Measurements from ENCODE around the gene HP.
"Not testable (repeated sequence)": the region's sequence is repeated elsewhere in the genome, so short reads cannot be mapped to it uniquely, and the experiment has no call there.

HP gene

DNA sequence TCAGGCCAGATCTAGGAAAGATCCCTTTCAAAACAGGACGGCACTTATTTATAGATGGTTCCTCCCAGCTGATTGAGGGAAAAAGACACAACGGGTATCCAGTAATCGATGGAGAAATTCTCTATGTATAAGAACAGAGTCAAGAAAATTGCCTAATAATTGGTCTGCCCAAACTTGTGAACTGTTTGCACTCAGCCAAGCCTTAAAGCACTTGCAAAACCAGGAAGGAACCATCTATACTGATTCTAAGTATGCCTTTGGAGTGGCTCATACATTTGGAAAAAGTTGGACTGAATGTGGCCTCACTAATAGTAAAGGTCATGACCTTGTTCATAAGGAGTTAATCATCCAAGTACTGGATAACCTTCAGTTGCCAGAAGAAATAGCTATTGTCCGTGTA is 14.6 kb downstream of the HP start:
- H3K27me3 ChIP-seq (ENCODE audit: low read depth, low read length) = no peaks in the 10 kb centered on the region
- H3K27ac ChIP-seq (ENCODE audit: low read length) = no peak overlapping the region
- no peak overlapping the region for H3K4me3 ChIP-seq (ENCODE audit: low read depth in 1 of 2, low read length in 2 of 2)
- no peaks in the 10 kb centered on the region for H3K9me3 ChIP-seq (ENCODE audit: control insufficient read depth in 1 of 2, low read length in 2 of 2)
- peaks cover 0 to 8% of the 10 kb centered on the region in 2 donors for H3K4me1 ChIP-seq (ENCODE audit: control insufficient read depth in 1 of 2, insufficient read depth in 2 of 2, low read length in 2 of 2)
- no peaks in the 10 kb centered on the region for H3K36me3 ChIP-seq (ENCODE audit: control insufficient read depth in 1 of 2, insufficient read depth in 2 of 2, low read length in 2 of 2)

DNA sequence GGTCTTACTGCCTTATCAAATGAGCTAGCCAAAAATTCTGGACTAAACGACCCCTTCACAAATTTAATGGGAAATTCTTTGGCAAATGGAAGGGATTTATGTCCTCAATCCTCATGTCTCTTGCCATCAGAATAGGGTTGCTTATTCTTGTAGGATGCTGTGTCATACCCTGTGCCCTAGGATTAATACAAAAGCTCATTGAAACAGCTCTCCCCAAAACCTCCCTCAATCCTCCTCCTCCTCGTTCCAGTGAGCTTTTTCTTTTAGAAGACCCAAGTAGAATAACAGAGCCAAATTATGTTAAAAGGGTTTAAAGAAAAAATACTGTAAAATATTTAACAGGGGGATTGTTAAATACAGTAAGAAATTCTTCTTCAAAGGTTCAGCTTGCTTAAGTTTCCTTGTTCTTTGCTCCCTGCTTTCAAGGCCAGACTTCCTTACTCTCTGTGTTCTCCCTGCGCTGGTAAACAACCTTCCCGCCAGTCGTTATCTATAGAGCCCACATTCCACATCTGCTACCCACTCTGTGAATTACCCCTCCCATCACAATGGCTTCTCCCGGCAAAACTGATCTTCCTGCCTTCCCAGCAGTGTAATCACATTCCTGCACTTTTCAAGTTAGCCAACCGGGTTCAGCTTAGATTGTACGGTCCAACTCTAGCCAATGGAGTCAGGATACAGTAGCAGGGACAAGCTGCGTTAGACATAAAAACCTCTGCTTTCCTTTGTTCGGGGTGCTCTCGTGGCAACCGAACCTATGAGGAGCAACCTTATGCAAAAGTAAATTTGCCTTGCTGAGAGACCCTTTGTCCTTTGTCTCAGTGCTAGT is 18.4 kb downstream of the HP start:
- Histone ChIP-seq H3K4me1 (ENCODE audit: control insufficient read depth in 1 of 2, insufficient read depth in 2 of 2, low read length in 2 of 2) (peaks cover 0 to 12% of the 10 kb centered on the region in 2 donors), H3K4me3 (ENCODE audit: low read depth in 1 of 2, low read length in 2 of 2) (no peak overlapping the region)

DNA sequence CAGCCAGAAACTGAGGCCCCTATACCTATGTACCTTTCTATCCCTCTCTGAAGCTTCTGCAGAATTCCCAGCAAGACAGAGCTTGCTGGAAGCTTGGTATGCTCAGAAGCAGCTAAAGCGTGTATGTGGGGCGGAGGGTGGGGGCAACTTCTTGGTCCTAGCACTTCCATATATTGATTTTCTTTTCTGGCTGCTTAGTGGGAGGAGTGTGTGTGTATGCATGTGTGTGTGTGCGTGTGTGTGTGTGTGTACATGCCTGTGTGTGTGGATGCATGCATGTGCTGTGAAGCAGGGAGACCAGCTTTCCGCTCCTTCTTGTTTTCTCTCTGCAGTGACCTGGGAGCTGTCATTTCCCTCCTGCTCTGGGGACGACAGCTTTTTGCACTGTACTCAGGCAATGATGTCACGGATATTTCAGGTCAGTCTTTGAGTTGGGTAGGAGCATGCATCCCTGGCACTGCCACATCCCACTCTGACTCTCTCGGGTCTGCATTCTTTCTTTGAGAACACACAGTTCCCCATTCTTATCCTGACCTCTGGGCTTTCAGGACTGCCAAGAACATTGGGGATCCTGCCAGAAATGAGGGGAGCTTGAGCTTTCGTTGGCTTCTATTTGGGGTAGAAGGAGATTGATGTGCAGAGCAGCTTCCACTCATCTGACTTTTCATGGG is 19.4 kb downstream of the HP start:
- no peak overlapping the region for H3K4me3 ChIP-seq (ENCODE audit: low read depth in 1 of 2, low read length in 2 of 2)
- H3K27ac ChIP-seq (ENCODE audit: low read length) = no peak overlapping the region

More for the DNA sequence above, 18.4 kb downstream of the HP start:
- Histone ChIP-seq H3K36me3 (ENCODE audit: control insufficient read depth in 1 of 2, insufficient read depth in 2 of 2, low read length in 2 of 2) (no peaks in the 10 kb centered on the region), H3K9me3 (ENCODE audit: control insufficient read depth in 1 of 2, low read length in 2 of 2) (no peaks in the 10 kb centered on the region), H3K27ac (ENCODE audit: low read length) (no peak overlapping the region), H3K27me3 (ENCODE audit: low read depth, low read length) (no peaks in the 10 kb centered on the region)

DNA sequence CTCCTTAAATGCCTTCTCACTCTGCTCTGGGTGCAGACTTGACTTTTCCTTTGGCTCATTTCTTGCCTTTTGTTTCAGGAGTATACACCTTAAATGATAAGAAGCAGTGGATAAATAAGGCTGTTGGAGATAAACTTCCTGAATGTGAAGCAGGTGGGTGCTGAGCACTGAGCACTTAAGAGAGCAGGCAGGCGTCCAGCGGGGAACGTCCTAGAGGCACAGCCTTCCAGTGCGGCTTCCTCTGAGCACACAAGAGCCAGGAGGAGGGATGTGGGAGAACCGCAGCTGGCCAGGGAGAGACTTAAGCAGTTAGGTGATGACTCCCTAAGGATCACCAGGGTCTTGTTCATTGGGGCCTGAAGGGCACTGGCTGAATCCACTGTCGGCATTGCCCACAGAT is 20.8 kb downstream of the HP start:
- H3K27ac ChIP-seq (ENCODE audit: low read length); H3K36me3 ChIP-seq (ENCODE audit: control insufficient read depth in 1 of 2, insufficient read depth in 2 of 2, low read length in 2 of 2): not testable (repeated sequence)

More for the DNA sequence above, 19.4 kb downstream of the HP start:
- Histone ChIP-seq H3K27me3 (ENCODE audit: low read depth, low read length) (no peaks in the 10 kb centered on the region), H3K9me3 (ENCODE audit: control insufficient read depth in 1 of 2, low read length in 2 of 2) (no peaks in the 10 kb centered on the region), H3K36me3 (ENCODE audit: control insufficient read depth in 1 of 2, insufficient read depth in 2 of 2, low read length in 2 of 2) (no peaks in the 10 kb centered on the region), H3K4me1 (ENCODE audit: control insufficient read depth in 1 of 2, insufficient read depth in 2 of 2, low read length in 2 of 2) (peaks cover 0 to 12% of the 10 kb centered on the region in 2 donors)

DNA sequence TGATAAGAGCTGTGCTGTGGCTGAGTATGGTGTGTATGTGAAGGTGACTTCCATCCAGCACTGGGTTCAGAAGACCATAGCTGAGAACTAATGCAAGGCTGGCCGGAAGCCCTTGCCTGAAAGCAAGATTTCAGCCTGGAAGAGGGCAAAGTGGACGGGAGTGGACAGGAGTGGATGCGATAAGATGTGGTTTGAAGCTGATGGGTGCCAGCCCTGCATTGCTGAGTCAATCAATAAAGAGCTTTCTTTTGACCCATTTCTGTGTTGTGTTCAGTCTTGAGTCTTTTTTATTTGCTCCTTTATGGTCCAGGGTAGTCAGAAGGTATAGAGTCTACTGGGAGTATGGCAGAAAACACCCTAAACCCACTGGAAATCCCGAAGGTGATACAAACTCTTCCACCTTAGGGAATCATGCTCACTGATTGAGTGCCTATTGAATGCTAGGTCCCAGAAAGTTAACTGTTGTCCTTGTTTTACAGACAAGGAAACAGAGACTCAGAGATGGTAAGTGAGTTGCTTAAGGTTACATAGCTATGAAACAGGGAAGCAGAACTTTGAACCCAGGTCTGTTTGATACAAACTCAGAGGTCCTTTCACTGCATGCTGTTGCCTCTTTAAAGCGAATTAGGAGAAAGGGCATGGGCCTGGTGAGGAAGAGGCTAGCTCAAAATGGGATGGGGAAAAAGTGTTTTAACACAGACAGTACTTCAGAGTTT is 22.8 kb downstream of the HP start:
- not testable (repeated sequence) for H3K27me3 ChIP-seq (ENCODE audit: low read depth, low read length); H3K36me3 ChIP-seq (ENCODE audit: control insufficient read depth in 1 of 2, insufficient read depth in 2 of 2, low read length in 2 of 2); H3K27ac ChIP-seq (ENCODE audit: low read length); H3K9me3 ChIP-seq (ENCODE audit: control insufficient read depth in 1 of 2, low read length in 2 of 2); H3K4me3 ChIP-seq (ENCODE audit: low read depth in 1 of 2, low read length in 2 of 2)
- peaks cover 0 to 12% of the 10 kb centered on the region in 2 donors for H3K4me1 ChIP-seq (ENCODE audit: control insufficient read depth in 1 of 2, insufficient read depth in 2 of 2, low read length in 2 of 2)

More for the DNA sequence above, 20.8 kb downstream of the HP start:
- H3K27me3 ChIP-seq (ENCODE audit: low read depth, low read length); H3K4me3 ChIP-seq (ENCODE audit: low read depth in 1 of 2, low read length in 2 of 2); H3K9me3 ChIP-seq (ENCODE audit: control insufficient read depth in 1 of 2, low read length in 2 of 2): not testable (repeated sequence)
- H3K4me1 ChIP-seq (ENCODE audit: control insufficient read depth in 1 of 2, insufficient read depth in 2 of 2, low read length in 2 of 2) = peaks cover 0 to 12% of the 10 kb centered on the region in 2 donors

DNA sequence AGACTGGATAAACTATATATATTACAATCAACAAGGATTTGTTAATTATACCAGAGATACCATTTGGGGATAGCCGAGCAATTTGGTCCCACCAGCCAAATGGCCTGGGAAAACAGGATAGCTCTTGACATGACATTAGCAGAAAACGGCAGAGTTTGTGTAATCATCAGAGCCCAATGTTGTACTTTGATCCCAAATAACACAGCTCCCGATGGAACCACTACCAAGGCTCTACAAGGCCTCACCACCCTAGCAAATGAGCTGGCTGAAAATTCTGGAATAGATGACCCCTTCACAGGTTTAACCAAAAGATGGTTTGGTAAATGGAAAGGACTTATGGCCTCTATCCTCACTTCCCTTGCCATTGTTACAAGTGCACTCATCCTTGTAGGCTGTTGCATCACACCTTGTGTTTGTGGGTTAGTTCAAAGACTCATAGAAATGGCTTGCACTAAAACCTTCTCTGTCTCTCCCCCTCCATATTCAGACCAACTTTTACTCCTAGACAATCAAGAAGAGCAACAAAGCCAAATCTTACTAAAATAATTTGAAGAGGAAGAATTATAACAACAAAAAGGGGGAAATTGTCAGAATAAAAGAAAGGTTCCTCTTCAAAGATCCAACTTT is 29.6 kb downstream of the HP start:
- H3K27ac ChIP-seq (ENCODE audit: low read length) = no peak overlapping the region
- H3K36me3 ChIP-seq (ENCODE audit: control insufficient read depth in 1 of 2, insufficient read depth in 2 of 2, low read length in 2 of 2) = peaks cover 28 to 44% of the 10 kb centered on the region in 2 donors

DNA sequence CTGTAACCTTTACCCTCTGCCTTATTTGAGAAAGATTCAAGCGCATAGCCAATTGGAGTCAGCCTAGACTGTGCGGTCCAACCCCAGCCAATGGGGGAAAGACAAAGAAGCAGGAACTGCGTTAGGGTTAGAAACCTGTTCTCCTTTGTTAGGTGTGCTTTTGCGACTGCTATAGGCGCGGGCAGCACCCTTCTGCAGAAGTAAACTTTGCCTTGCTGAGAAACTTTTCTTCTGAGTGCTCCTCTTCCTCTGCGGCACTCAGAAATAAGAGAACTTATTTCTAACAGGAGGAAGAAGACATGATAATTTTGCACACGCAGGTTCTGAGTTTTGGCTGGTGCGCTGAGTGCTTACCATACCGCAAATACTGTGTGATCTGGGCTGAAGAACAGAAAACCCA is 30.1 kb downstream of the HP start:
- H3K27me3 ChIP-seq (ENCODE audit: low read depth, low read length) = no peaks in the 10 kb centered on the region
- peaks cover 34 to 49% of the 10 kb centered on the region in 2 donors for H3K36me3 ChIP-seq (ENCODE audit: control insufficient read depth in 1 of 2, insufficient read depth in 2 of 2, low read length in 2 of 2)
- no peak overlapping the region for H3K4me3 ChIP-seq (ENCODE audit: low read depth in 1 of 2, low read length in 2 of 2)
- H3K27ac ChIP-seq (ENCODE audit: low read length) = no peak overlapping the region
- H3K9me3 ChIP-seq (ENCODE audit: control insufficient read depth in 1 of 2, low read length in 2 of 2) = no peaks in the 10 kb centered on the region
- no peaks in the 10 kb centered on the region for H3K4me1 ChIP-seq (ENCODE audit: control insufficient read depth in 1 of 2, insufficient read depth in 2 of 2, low read length in 2 of 2)

More for the DNA sequence above, 29.6 kb downstream of the HP start:
- Histone ChIP-seq H3K27me3 (ENCODE audit: low read depth, low read length) (no peaks in the 10 kb centered on the region), H3K9me3 (ENCODE audit: control insufficient read depth in 1 of 2, low read length in 2 of 2) (no peaks in the 10 kb centered on the region), H3K4me1 (ENCODE audit: control insufficient read depth in 1 of 2, insufficient read depth in 2 of 2, low read length in 2 of 2) (no peaks in the 10 kb centered on the region), H3K4me3 (ENCODE audit: low read depth in 1 of 2, low read length in 2 of 2) (no peak overlapping the region)

DNA sequence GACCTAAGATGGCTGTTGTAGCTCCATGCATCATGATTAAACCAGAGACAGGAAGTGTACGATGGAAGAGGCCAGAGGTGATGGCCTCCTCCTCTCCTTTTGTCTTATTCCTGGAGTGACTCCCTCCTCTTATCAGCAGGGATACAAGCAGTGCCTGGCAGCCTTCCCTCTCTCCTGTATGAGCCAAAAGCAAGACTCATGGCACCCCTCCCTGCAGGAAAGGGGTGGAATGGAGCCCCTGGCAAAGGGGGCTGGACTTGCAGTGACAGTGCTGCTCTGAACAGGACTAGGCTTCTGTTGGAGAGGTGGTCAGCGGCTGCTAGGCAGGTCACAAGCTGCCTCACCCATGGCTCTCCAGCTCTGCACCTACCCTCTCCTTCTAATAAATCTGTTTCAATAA is 30.7 kb downstream of the HP start:
- Histone ChIP-seq H3K4me3 (ENCODE audit: low read depth in 1 of 2, low read length in 2 of 2) (no peak overlapping the region), H3K36me3 (ENCODE audit: control insufficient read depth in 1 of 2, insufficient read depth in 2 of 2, low read length in 2 of 2) (peaks cover 39 to 55% of the 10 kb centered on the region in 2 donors)

DNA sequence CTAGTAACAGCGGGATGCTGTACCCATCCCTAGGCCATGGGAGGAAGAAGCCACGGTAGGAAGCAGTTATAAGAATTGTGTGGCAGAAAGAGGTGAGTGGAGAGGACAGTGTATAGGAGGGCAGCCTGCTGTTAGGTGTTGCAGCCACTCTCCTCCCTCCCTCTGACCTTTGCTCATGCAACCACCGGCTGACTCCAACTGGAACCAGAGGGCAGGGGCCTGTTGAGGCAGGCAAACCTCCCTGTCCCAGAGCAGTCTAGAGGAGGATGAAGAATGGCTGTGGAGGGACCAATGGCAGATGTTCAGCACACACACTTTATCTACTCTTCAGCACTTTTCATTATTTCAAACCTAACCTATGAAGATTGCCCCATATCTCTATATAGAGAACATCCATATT is 36.9 kb downstream of the HP start:
- Histone ChIP-seq H3K4me1 (ENCODE audit: control insufficient read depth in 1 of 2, insufficient read depth in 2 of 2, low read length in 2 of 2) (peaks cover 15 to 37% of the 10 kb centered on the region in 2 donors), H3K27me3 (ENCODE audit: low read depth, low read length) (no peaks in the 10 kb centered on the region), H3K27ac (ENCODE audit: low read length) (no peak overlapping the region), H3K9me3 (ENCODE audit: control insufficient read depth in 1 of 2, low read length in 2 of 2) (no peaks in the 10 kb centered on the region), H3K36me3 (ENCODE audit: control insufficient read depth in 1 of 2, insufficient read depth in 2 of 2, low read length in 2 of 2) (peaks cover 33 to 39% of the 10 kb centered on the region in 2 donors), H3K4me3 (ENCODE audit: low read depth in 1 of 2, low read length in 2 of 2) (no peak overlapping the region)

More for the DNA sequence above, 30.7 kb downstream of the HP start:
- Histone ChIP-seq H3K27ac (ENCODE audit: low read length) (no peak overlapping the region), H3K4me1 (ENCODE audit: control insufficient read depth in 1 of 2, insufficient read depth in 2 of 2, low read length in 2 of 2) (no peaks in the 10 kb centered on the region), H3K9me3 (ENCODE audit: control insufficient read depth in 1 of 2, low read length in 2 of 2) (no peaks in the 10 kb centered on the region), H3K27me3 (ENCODE audit: low read depth, low read length) (no peaks in the 10 kb centered on the region)

DNA sequence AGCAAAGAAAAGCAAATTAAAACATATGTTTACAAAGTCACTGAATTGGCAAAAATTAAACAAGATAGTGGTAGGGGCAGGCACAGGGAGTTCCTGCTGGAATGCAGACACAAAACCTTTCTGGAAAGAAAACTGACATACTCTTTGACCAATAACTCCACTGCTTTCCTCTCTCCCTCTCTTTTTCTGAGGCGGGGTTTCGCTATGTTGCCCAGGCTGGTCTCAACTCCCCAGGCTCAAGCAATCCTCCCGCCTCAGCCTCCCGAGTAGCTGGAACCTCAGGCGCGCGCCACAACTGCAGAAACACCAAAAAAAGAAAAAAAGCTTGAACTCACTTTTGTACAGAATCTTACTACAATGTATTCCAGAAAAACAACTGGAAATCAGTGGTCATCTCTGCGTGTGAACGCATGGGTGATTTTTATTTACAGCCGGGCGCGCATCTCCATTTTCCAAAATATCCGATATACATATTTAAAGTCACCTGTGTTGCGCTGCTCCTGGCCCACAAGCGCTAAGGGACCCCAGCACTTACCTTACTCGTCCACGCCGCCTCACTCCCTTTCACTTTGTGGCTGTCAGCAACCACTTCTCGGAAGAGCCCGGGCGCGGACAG is 38.6 kb downstream of the HP start:
- H3K36me3 ChIP-seq (ENCODE audit: control insufficient read depth in 1 of 2, insufficient read depth in 2 of 2, low read length in 2 of 2) = peaks cover 42 to 45% of the 10 kb centered on the region in 2 donors
- no peaks in the 10 kb centered on the region for H3K27me3 ChIP-seq (ENCODE audit: low read depth, low read length)
- H3K4me1 ChIP-seq (ENCODE audit: control insufficient read depth in 1 of 2, insufficient read depth in 2 of 2, low read length in 2 of 2) = peaks cover 15 to 37% of the 10 kb centered on the region in 2 donors
- no peaks in the 10 kb centered on the region for H3K9me3 ChIP-seq (ENCODE audit: control insufficient read depth in 1 of 2, low read length in 2 of 2)
- H3K4me3 ChIP-seq (ENCODE audit: low read depth in 1 of 2, low read length in 2 of 2) = peak overlapping the region; percentile 93 to 97
- peak overlapping the region; percentile 90 for H3K27ac ChIP-seq (ENCODE audit: low read length)
